OCI-LY1 (cell line): Measurements from ENCODE around the gene C2CD5.

Experiments
- CTCF ChIP-seq: fragments of 200-600 bp; sonication (generic), shearing (Covaris generic); IDR thresholded peaks from 2 replicates; pipeline ENCODE4 v1.5.1; 2017; ENCODE audit warnings: mild to moderate bottlenecking, antibody characterized with exemption, low read length, moderate library complexity, mixed read lengths
- EZH2 ChIP-seq: fragments of 200-600 bp; sonication (generic), shearing (Covaris generic); IDR thresholded peaks from 2 replicates; pipeline ENCODE4 v1.8.0; 2017; ENCODE audit warnings: borderline replicate concordance, mixed run types, mild to moderate bottlenecking, antibody characterized with exemption, low read length, moderate library complexity, mixed read lengths

- no peak for TF ChIP-seq CTCF
- TF ChIP-seq EZH2 = no peak
Observed at GRCh38 chr12:22463306-22463705, 81.0 kb downstream of the C2CD5 start.
